HCT116 (cell line): ENCODE measurements around the gene GPAT2.
"Not testable (repeated sequence)": the region's sequence is repeated elsewhere in the genome, so short reads cannot be mapped to it uniquely, and the experiment has no call there.

Experiments
- TF ChIP-seq, protein P1 (sequence below), 3 experiments: fragments of 200-600 bp in 1 of 3; sonication (generic) in 1 of 3; IDR thresholded peaks in 2 of 3; conservative IDR thresholded peaks in 1 of 3; 2 replicates each; pipeline ENCODE4 v1.5.1; 2012 to 2017; ENCODE audit warnings: low read depth in 2 of 3, low read length in 2 of 3, antibody characterized with exemption in 1 of 3, borderline replicate concordance in 1 of 3, control low read depth in 1 of 3, mild to moderate bottlenecking in 1 of 3, mixed read lengths in 1 of 3, mixed run types in 1 of 3, moderate library complexity in 1 of 3; ENCODE audit not compliant: insufficient read depth in 1 of 3
- TF ChIP-seq, protein P2 (sequence below): IDR thresholded peaks from 2 replicates; pipeline ENCODE4 v1.6.1; 2012; ENCODE audit warnings: low read depth

DNA sequence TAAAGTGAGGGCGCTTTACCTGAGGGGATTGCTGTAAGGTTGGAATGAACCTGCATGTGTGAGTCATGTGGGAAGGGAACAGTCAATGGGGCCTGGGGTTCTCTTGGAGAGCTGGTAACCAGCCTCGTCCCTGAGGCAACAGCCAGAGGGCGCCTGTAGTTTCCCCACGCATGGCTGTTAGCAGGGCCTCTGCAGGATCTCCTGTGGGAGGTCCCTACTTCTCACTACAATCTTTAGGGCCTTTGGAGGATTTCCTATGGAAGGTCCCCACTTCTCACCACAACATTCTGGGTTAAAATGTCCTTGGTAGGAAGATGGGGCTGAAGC lies 23.6 kb downstream of the GPAT2 start:
- TF ChIP-seq, protein P1, sequence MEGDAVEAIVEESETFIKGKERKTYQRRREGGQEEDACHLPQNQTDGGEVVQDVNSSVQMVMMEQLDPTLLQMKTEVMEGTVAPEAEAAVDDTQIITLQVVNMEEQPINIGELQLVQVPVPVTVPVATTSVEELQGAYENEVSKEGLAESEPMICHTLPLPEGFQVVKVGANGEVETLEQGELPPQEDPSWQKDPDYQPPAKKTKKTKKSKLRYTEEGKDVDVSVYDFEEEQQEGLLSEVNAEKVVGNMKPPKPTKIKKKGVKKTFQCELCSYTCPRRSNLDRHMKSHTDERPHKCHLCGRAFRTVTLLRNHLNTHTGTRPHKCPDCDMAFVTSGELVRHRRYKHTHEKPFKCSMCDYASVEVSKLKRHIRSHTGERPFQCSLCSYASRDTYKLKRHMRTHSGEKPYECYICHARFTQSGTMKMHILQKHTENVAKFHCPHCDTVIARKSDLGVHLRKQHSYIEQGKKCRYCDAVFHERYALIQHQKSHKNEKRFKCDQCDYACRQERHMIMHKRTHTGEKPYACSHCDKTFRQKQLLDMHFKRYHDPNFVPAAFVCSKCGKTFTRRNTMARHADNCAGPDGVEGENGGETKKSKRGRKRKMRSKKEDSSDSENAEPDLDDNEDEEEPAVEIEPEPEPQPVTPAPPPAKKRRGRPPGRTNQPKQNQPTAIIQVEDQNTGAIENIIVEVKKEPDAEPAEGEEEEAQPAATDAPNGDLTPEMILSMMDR (IDR thresholded peaks at IDR 0.05 in 2 of 3, conservative IDR thresholded peaks at IDR 0.05 in 1 of 3; ENCODE audit: borderline replicate concordance in 1 of 3, insufficient read depth in 1 of 3, low read depth in 2 of 3, low read length in 2 of 3) = peak in 2 of 3 experiments; percentile 22 to 46; a peak in 3 of 6 replicates
- TF ChIP-seq, protein P2, sequence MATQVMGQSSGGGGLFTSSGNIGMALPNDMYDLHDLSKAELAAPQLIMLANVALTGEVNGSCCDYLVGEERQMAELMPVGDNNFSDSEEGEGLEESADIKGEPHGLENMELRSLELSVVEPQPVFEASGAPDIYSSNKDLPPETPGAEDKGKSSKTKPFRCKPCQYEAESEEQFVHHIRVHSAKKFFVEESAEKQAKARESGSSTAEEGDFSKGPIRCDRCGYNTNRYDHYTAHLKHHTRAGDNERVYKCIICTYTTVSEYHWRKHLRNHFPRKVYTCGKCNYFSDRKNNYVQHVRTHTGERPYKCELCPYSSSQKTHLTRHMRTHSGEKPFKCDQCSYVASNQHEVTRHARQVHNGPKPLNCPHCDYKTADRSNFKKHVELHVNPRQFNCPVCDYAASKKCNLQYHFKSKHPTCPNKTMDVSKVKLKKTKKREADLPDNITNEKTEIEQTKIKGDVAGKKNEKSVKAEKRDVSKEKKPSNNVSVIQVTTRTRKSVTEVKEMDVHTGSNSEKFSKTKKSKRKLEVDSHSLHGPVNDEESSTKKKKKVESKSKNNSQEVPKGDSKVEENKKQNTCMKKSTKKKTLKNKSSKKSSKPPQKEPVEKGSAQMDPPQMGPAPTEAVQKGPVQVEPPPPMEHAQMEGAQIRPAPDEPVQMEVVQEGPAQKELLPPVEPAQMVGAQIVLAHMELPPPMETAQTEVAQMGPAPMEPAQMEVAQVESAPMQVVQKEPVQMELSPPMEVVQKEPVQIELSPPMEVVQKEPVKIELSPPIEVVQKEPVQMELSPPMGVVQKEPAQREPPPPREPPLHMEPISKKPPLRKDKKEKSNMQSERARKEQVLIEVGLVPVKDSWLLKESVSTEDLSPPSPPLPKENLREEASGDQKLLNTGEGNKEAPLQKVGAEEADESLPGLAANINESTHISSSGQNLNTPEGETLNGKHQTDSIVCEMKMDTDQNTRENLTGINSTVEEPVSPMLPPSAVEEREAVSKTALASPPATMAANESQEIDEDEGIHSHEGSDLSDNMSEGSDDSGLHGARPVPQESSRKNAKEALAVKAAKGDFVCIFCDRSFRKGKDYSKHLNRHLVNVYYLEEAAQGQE = not testable (repeated sequence)
